Fibroblast of lung (primary cell): ENCODE results near the gene CHM. TPM values are rescaled to one million over a fixed set of nuclear protein-coding genes. Genes with fewer than 3 reads are reported as not detected.
"Not testable (repeated sequence)": the region's sequence is repeated elsewhere in the genome, so short reads cannot be mapped to it uniquely, and the experiment has no call there.

Experiments used
- DNase-seq, 2 donors: peaks; one replicate each; pipeline versions ENCODE4 v3.0.0 to v3.0.0-alpha.2; 2010; ENCODE audit warnings: low read depth in 2 of 2
- H2AFZ ChIP-seq: 2 replicates; pipeline ENCODE4 v1.5.1; 2012; ENCODE audit warnings: low read length, control low read depth, inconsistent platforms
- H3K27ac ChIP-seq: 2 replicates; pipeline ENCODE4 v1.5.1; 2011; ENCODE audit warnings: low read length, control low read depth; ENCODE audit not compliant: insufficient read depth
- H3K27me3 ChIP-seq: 2 replicates; pipeline ENCODE4 v1.5.1; 2011; ENCODE audit warnings: mild to moderate bottlenecking, low read length; ENCODE audit not compliant: control insufficient read depth, insufficient read depth
- H3K36me3 ChIP-seq: 2 replicates; pipeline ENCODE4 v1.5.1; 2011; ENCODE audit warnings: low read length; ENCODE audit not compliant: control insufficient read depth, insufficient read depth
- H3K4me1 ChIP-seq: 2 replicates; pipeline ENCODE4 v1.5.1; 2011; ENCODE audit warnings: low read length; ENCODE audit not compliant: control insufficient read depth, insufficient read depth; ENCODE audit errors: extremely low read depth
- H3K4me2 ChIP-seq: 2 replicates; pipeline ENCODE4 v1.5.1; 2011; ENCODE audit warnings: low read length, control low read depth; ENCODE audit not compliant: insufficient read depth; ENCODE audit errors: extremely low read depth
- H3K4me3 ChIP-seq, 4 experiments: fragments of 200-600 bp in 1 of 4; sonication (generic) in 1 of 4; replicated peaks in 1 of 4; 2 replicates each; pipeline ENCODE4 v1.5.1; 2011 to 2016; ENCODE audit warnings: low read length in 4 of 4, low read depth in 3 of 4, mild to moderate bottlenecking in 3 of 4, control low read depth in 2 of 4, inconsistent platforms in 1 of 4, mixed read lengths in 1 of 4; ENCODE audit not compliant: insufficient read depth in 1 of 4; ENCODE audit errors: control extremely low read depth in 1 of 4
- H3K79me2 ChIP-seq: 2 replicates; pipeline ENCODE4 v1.5.1; 2012; ENCODE audit warnings: mild to moderate bottlenecking, low read length, inconsistent platforms; ENCODE audit not compliant: control insufficient read depth, insufficient read depth
- H3K9ac ChIP-seq: 2 replicates; pipeline ENCODE4 v1.5.1; 2011; ENCODE audit warnings: mild to moderate bottlenecking, low read length, control low read depth; ENCODE audit not compliant: insufficient read depth
- H3K9me3 ChIP-seq: 2 replicates; pipeline ENCODE4 v1.5.1; 2012; ENCODE audit warnings: low read depth, low read length; ENCODE audit not compliant: control insufficient read depth, insufficient read depth
- H4K20me1 ChIP-seq: 2 replicates; pipeline ENCODE4 v1.5.1; 2011; ENCODE audit warnings: low read length; ENCODE audit not compliant: control insufficient read depth, insufficient read depth; ENCODE audit errors: extremely low read depth
- EZH2 ChIP-seq: IDR thresholded peaks from 2 replicates; pipeline ENCODE4 v1.5.1; 2012; ENCODE audit warnings: low read length, control low read depth, mild to moderate bottlenecking; ENCODE audit errors: missing control alignments
- polyA plus RNA-seq, 2 donors: library from polyadenylated mRNA; depleted of rRNA in 1 of 2; stranded (reverse) in 1 of 2; unstranded in 1 of 2; fragments of >200 nt; gene quantifications; 2 replicates each; pipeline ENCODE4 v1.2.1, GENCODE V29; 2011 to 2012; ENCODE audit warnings: missing spikeins in 1 of 2
- total RNA-seq: library from RNA; depleted of rRNA; stranded (reverse); fragments of >200 nt; gene quantifications from 2 replicates; pipeline ENCODE4 v1.2.1, GENCODE V29; 2014
- TF ChIP-seq, protein P1 (sequence below), 2 donors: IDR thresholded peaks in 1 of 2; conservative IDR thresholded peaks in 1 of 2; 1 replicate in 1 of 2; 2 replicates in 1 of 2; pipeline ENCODE4 v1.5.1; 2011 to 2012; ENCODE audit warnings: low read length in 2 of 2, control low read depth in 1 of 2, inconsistent platforms in 1 of 2, low read depth in 1 of 2, mild to moderate bottlenecking in 1 of 2

The CHM gene
- total and polyA plus RNA-seq, 2 donors (not counting 1 experiment from before 2014, with no cell fraction given) = 22.4 to 33.4 TPM

GRCh38 chrX:85980286-85980685, 67.1 kb downstream of the CHM start:
- Histone ChIP-seq H3K4me2 (no peak overlapping the region), H3K36me3 (no peaks in the 10 kb centered on the region)
- TF ChIP-seq, protein P1, sequence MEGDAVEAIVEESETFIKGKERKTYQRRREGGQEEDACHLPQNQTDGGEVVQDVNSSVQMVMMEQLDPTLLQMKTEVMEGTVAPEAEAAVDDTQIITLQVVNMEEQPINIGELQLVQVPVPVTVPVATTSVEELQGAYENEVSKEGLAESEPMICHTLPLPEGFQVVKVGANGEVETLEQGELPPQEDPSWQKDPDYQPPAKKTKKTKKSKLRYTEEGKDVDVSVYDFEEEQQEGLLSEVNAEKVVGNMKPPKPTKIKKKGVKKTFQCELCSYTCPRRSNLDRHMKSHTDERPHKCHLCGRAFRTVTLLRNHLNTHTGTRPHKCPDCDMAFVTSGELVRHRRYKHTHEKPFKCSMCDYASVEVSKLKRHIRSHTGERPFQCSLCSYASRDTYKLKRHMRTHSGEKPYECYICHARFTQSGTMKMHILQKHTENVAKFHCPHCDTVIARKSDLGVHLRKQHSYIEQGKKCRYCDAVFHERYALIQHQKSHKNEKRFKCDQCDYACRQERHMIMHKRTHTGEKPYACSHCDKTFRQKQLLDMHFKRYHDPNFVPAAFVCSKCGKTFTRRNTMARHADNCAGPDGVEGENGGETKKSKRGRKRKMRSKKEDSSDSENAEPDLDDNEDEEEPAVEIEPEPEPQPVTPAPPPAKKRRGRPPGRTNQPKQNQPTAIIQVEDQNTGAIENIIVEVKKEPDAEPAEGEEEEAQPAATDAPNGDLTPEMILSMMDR (conservative IDR thresholded peaks at IDR 0.05 in 1 of 2, IDR thresholded peaks at IDR 0.05 in 1 of 2; ENCODE audit: low read depth in 1 of 2, low read length in 2 of 2) = no peak
- TF ChIP-seq EZH2 = no peak

DNA sequence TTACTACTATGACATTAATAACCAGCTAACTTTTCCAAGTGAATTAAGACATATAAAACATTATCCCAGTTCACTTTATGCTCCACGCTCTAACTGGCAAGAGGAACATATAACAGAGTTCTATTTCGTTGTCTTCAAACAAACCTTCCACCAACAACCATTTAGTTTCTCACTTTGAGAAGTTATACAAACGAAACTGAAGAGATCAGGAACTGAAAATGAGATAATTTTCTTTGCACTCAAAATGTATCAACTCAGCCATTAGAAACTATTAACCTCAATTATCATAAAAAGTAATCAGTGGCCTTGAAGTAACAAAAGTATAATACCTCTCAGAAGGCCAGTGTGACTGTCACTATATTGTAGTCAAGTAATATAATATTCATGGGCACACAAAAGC, 70.1 kb downstream of the CHM start:
- DNase-seq = no peak
- H3K4me2 ChIP-seq = no peak overlapping the region
- H3K9me3 ChIP-seq = no peaks in the 10 kb centered on the region
- no peaks in the 10 kb centered on the region for H3K4me1 ChIP-seq
- TF ChIP-seq, protein P1 (conservative IDR thresholded peaks at IDR 0.05 in 1 of 2, IDR thresholded peaks at IDR 0.05 in 1 of 2; ENCODE audit: low read depth in 1 of 2, low read length in 2 of 2) = no peak
- TF ChIP-seq EZH2 = no peak
- H3K9ac ChIP-seq = no peak overlapping the region
- H3K27me3 ChIP-seq = no peaks in the 10 kb centered on the region
- no peak overlapping the region for H2AFZ ChIP-seq
- H3K79me2 ChIP-seq = no peaks in the 10 kb centered on the region
- H3K36me3 ChIP-seq = no peaks in the 10 kb centered on the region
- no peak overlapping the region for H3K4me3 ChIP-seq
- H4K20me1 ChIP-seq = no peaks in the 10 kb centered on the region
- no peak overlapping the region for H3K27ac ChIP-seq

More at GRCh38 chrX:85980286-85980685, 67.1 kb downstream of the CHM start:
- Histone ChIP-seq H3K4me1 (no peaks in the 10 kb centered on the region), H3K27me3 (no peaks in the 10 kb centered on the region), H3K9ac (no peak overlapping the region), H3K79me2 (no peaks in the 10 kb centered on the region), H3K9me3 (no peaks in the 10 kb centered on the region), H3K27ac (no peak overlapping the region), H2AFZ (no peak overlapping the region), H4K20me1 (no peaks in the 10 kb centered on the region), H3K4me3 (no peak overlapping the region)
- DNase-seq = no peak

- not testable (repeated sequence) for H3K27ac ChIP-seq, H3K27me3 ChIP-seq, H3K79me2 ChIP-seq, H3K4me1 ChIP-seq, H3K9ac ChIP-seq, H3K36me3 ChIP-seq, DNase-seq, H3K4me2 ChIP-seq, H3K9me3 ChIP-seq, H2AFZ ChIP-seq, H3K4me3 ChIP-seq, H4K20me1 ChIP-seq
Measured at GRCh38 chrX:85972351-85972750, 75.0 kb downstream of the CHM start.
